GM06990 (cell line): ENCODE results near the gene MICALL2.

Source experiments
- DNase-seq: peaks from one replicate; pipeline ENCODE4 v3.0.0-alpha.2; 2011; ENCODE audit not compliant: insufficient read length; ENCODE audit errors: extremely low read depth
- H3K27me3 ChIP-seq: replicated peaks from 2 replicates; pipeline ENCODE4 v1.6.0; 2011; ENCODE audit warnings: low read length; ENCODE audit not compliant: control insufficient read depth, insufficient read depth
- H3K36me3 ChIP-seq: 2 replicates; pipeline ENCODE4 v1.5.1; 2011; ENCODE audit warnings: low read length; ENCODE audit not compliant: control insufficient read depth, insufficient read depth
- H3K4me3 ChIP-seq: replicated peaks from 2 replicates; pipeline ENCODE4 v1.5.1; 2011; ENCODE audit warnings: low read depth, mild to moderate bottlenecking, control low read depth, low read length
- CTCF ChIP-seq: IDR thresholded peaks from 2 replicates; pipeline ENCODE4 v1.5.1; 2011; ENCODE audit warnings: low read length, control low read depth, mild to moderate bottlenecking, inconsistent platforms; ENCODE audit not compliant: insufficient read depth, poor library complexity, severe bottlenecking

The MICALL2 gene

GRCh38 chr7:1470901-1471300 is 11.6 kb upstream of the MICALL2 start:
- Histone ChIP-seq H3K4me3 (no peak overlapping the region), H3K36me3 (peaks cover 31% of the 10 kb centered on the region), H3K27me3 (no peaks in the 10 kb centered on the region)
- no peak for TF ChIP-seq CTCF
- no peak for DNase-seq

DNA sequence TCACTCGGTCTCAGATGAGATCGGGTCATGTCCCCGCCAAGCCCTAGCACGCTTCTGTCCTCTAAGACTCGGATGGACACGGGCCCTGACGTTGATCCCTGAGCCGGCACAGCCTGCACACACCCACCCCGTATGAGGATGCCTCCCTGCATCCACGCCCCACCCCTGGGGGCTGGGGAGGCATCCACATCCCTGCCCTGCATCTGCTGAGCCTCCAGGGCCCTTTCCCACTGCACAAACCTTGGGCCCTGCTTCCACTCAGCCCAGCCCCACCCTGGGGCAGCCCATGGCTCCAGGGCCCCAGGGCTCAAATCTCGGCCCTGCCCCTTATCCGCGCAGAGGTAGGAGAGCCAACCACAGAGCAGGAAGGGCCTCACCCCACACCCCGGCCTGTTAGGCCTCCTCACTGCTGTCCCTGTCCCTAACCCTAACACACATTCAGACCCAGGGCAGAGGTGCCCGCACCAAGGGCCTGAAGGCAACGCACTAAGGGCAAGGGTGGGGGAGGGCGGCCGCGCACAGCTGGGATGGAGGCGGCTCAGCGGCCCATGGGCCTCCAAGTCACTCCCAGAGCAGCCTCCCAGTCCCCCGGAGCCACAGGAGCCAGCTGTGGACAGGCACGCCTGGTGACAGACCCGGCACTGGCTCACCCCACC is 9.5 kb upstream of the MICALL2 start:
- no peak overlapping the region for H3K4me3 ChIP-seq
- no peak for DNase-seq
- TF ChIP-seq CTCF = no peak
- no peaks in the 10 kb centered on the region for H3K27me3 ChIP-seq
- H3K36me3 ChIP-seq = peaks cover 23% of the 10 kb centered on the region

DNA sequence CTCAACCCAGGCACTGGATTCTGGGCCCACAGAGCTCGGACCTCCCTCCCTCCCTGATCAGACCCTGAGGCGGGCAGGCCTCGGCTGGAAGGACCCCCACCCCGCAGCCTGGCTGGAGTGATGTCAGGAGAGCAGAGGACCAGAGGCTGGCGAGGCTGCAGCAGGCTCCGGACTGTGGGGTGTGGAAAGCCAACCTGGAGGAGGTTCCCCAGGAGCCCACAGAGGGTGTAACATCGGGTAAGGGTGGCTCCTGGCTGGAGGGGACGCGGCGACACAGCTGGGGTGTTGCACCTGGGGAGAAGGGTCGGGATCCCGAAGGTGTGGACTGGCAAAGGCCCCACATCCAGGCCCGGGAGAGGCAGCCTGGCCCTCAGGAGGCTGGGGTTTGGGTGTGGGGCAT is 8.9 kb upstream of the MICALL2 start:
- Histone ChIP-seq H3K4me3 (no peak overlapping the region), H3K36me3 (peaks cover 20% of the 10 kb centered on the region), H3K27me3 (no peaks in the 10 kb centered on the region)
- DNase-seq = no peak
- TF ChIP-seq CTCF = no peak

GRCh38 chr7:1466524-1467271 is 7.4 kb upstream of the MICALL2 start:
- no peak for DNase-seq
- H3K27me3 ChIP-seq = no peaks in the 10 kb centered on the region
- H3K4me3 ChIP-seq = no peak overlapping the region
- H3K36me3 ChIP-seq = peaks cover 11% of the 10 kb centered on the region
- TF ChIP-seq CTCF = no peak

DNA sequence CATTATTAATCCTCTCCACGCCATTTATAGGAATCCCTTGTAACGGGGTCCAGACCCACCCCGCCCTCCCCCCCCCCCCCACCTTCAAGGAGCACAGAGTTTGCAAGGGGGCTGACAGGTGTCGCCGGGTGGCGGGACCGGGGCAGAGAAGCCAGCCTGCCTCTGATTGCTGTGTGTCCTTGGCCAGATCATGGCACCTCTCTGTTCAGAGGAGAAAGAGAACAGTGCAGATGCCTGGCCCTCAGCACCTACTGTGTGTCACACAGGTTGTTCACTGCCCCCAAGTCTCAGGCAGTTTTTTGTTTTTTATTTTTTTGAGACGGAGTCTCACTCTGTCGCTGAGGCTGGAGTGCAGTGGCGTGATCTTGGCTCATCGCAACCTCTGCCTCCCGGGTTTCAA is 5.4 kb upstream of the MICALL2 start:
- TF ChIP-seq CTCF = no peak
- no peak overlapping the region for H3K4me3 ChIP-seq
- no peaks in the 10 kb centered on the region for H3K27me3 ChIP-seq
- H3K36me3 ChIP-seq = no peaks in the 10 kb centered on the region; the same call in 1 of the 2 replicates
- DNase-seq = no peak
